KBM-7 (cell line): ENCODE results near the gene FAM25G.

Experiments used
- DNase-seq: peaks from one replicate; pipeline ENCODE4 v3.0.0-alpha.2; 2015
- in situ Hi-C: fragments of 300-500 bp; cut with MboI; formaldehyde crosslinking; loops from 2 replicates; pipeline ENCODE4 v1.14.3; 2020; ENCODE audit warnings: low sequenced_read_pairs, low pct_unique_long_range_greater_than_20kb, mixed read lengths

The FAM25G gene

GRCh38 chr10:47451273-47451997 lies 40.1 kb downstream of the FAM25G start:
- in situ Hi-C loops = no loop called here
- no peak for DNase-seq

DNA sequence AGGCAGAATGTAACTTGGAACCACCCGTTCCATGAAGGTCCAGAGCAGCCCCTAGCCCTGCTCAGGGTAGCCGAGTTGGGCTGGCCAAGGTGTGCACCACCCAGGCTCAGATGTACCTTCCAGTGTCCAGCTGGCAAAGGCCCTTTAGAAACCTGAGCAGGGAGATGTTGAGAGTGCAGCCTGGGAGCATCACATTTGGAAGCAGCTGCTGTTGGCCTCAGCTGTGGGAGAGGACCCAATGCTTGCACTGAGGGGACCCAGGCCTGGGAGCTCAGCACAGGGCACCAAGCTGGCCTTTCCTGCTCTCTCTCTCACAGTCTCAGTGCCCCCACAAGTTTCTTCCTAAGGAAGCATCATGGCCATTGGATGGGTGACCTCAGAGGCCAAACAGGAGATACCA lies 41.1 kb downstream of the FAM25G start:
- DNase-seq = no peak
- in situ Hi-C loops = no loop called here

GRCh38 chr10:47449979-47450378 lies 41.5 kb downstream of the FAM25G start:
- DNase-seq = no peak
- in situ Hi-C loops = no loop called here

DNA sequence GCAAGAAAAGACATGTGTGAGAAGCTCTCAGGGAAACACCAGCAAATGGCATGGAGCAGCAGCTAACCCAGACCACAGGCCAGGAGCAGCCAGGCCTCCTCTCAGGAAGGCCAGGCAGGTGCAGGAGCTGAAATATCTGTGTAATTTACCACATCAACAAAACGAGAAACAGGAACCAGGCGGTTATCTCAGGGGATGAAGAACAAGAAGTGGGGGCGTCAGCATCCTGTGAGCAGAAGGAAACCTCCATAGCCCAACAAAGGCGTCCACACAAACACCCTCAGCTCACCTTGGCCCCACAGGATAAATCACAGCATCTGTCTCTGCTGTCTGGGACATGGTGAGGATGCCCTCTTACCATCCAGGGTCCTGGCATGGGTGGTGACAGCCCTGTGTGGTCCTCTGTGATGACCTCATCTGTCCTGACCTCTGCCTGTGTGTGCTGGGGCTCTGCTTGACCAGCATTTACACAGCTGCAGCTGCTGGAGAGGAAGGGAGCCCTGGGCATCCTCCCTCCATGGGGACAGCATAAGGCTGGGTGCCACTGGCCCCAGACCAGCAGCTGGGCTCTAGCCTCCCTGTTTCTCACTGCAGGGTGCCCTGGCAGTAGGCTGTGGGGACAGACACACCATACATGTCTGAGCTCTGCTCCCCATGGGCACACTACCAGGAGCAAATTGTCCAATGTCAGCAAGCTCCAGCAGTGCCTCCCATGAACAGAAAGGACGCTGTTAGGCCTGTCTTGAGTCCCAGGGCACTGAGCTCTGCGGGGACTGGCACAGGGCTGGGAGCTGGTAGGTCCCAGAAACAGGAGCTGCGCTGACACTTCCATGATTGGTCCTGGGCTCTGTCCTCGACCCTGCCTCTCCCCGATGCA lies 42.2 kb downstream of the FAM25G start:
- in situ Hi-C loops = no loop called here
- DNase-seq = peak; percentile 33

DNA sequence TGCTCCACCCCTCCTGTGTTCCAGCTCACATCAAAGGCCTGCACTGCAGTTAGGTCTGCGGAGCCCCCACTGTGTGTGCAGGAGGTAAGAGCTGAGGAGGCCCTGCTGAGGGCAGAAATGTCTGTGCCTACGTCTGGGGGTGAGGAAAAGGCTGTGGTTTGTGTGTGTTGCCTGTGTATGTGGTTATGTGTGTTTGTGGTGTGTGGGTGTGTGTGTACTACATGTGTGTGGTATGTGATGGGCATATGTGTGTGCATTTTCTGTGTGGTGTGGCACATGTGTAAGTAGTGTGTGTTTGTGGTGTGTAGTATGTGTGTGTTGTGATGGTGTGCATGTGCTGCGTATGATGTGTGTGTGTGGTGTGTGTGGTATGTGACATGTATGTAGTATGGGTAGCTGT lies 43.8 kb downstream of the FAM25G start:
- DNase-seq = no peak
- in situ Hi-C loops = no loop called here

DNA sequence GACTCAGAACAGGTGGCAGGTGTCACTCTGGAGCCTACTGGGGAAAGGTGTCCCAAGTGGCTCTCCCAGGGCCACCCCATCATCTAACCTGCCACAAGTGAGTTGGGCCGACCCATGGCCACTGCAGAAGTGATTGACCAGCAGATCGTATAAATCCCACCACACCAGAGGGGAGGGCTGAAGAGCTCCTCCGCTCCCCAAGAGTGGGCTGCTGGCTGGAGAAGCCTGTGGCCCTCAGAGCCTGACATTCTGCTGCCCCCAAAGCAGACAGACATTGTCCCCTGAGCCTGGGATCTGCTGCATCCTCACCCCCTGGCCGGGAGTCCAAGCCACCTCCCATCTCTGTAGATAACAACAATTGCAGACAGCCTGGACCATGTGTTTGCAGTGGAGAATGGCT lies 44.3 kb downstream of the FAM25G start:
- in situ Hi-C loops = no loop called here
- no peak for DNase-seq

DNA sequence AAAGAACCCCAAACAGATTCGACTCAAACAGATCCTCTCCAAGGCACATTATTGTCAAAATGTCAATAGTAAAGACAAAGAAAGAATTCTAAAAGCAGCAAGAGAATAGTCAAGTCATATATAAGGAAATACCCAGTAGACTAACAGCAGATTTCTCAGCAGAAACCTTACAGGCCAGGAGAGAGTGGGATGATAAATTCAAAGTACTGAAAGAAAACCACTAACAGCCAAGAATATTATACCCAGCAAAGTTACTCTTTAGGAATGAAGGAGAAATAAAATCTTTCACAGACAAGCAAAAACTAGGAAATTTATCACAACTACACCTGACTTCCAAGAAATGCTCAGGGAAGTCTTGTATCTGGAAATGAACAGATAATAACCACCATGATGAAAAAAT lies 45.8 kb downstream of the FAM25G start:
- DNase-seq = no peak
- in situ Hi-C loops = no loop called here

DNA sequence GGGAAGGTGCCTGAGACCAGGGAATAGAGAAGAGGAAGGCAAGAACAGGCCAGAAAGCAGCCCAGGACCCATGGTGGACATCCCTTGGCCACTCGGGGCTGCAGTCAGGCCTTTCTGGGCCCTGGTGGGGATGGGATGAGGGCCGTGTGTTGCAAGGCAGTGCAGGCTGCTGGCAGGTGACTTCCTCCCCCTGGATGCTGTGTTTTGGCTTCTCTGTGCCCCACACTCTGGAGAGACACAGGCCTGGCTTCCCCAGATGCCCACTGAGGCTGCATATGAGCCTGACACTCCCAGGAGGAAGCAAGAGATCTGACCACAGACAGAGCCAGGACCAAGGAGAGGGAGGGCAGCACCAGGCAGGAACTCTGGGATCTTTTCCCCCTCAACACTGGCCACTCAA lies 47.5 kb downstream of the FAM25G start:
- no peak for DNase-seq
- in situ Hi-C loops = no loop called here

DNA sequence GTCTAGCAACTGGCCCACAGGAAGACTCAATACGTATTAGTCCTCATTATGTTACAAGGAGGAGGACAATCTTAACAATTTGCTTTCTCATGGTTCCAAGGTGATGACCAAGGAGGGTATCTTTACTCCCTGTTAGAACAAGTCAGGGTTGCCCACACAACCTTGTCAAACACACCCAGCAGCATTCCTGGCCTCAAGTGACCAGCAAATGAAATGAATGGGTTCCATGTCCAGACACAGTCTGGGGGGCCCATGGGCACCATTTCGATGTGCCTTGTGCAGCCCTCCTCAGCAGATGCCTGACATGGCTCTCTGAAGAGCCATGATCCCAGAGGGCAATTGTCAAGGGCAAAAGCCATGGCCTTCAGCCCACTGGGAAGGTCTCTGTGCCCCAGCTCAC lies 48.4 kb downstream of the FAM25G start:
- DNase-seq = no peak
- in situ Hi-C loops = no loop called here

GRCh38 chr10:47442351-47442750 lies 49.1 kb downstream of the FAM25G start:
- no peak for DNase-seq
- in situ Hi-C loops = no loop called here

DNA sequence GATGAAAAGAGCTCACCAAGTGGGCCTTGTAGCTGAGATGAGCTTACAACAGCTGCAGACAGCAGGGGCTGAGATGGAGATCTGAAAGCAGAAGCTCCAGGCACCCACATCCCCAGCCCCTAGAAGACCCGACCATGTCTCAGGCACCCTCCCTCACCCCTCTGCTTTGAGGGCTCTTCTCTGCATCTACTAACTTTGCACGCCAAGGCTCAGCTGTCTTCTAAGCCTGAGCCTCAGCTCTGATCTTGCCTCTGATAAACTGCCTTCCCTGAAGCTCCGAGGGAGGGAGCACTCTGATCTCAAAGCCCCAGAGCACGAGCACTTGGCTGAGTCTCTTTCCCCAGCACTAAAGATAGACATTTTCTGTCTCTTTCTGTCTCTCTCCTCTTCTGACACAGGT lies 49.6 kb downstream of the FAM25G start:
- DNase-seq = no peak
- in situ Hi-C loops = no loop called here

- DNase-seq = no peak
- in situ Hi-C loops = no loop called here
Measured at GRCh38 chr10:47440207-47440606, 51.3 kb downstream of the FAM25G start.

DNA sequence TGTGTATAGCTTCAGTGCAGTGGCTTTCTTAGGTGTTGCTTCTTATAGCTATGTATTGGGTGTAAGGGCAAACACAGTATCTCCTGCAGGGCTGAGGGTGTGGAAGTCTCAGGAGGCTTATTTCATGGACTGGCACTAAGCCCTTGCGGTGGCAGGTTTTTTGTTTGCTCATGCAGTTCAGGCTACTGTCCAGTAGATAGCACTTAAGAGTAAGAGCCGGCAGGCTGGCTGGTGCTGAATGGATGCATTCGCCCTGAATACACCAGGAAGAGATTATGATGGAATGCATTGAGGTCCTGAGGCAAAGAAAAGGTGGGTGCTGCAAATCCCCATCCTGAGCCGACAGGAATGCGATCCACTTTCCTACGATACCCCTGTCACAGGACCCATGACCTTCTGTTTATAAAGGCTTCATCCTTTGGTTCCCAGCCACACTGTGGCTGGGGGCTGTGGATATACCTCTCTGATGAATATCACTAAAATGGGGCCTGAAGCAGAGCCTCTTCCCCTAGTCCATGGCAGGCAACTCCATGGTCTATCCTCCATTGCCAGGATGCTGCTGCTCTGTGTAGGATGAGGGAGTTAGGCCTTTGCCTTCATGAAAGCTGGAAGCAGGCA lies 52.5 kb downstream of the FAM25G start:
- peak; percentile 31 for DNase-seq
- in situ Hi-C loops = no loop called here
